AG20443 (cell line): ENCODE results near the gene RAI14.
"Not testable (repeated sequence)": the region's sequence is repeated elsewhere in the genome, so short reads cannot be mapped to it uniquely, and the experiment has no call there.

Experiments used
- DNase-seq: peaks from one replicate; pipeline ENCODE4 v3.0.0; 2012; ENCODE audit warnings: low spot score, mixed read lengths

Gene RAI14

GRCh38 chr5:34731435-34732232 lies 75.5 kb downstream of the RAI14 start:
- DNase-seq = no peak

GRCh38 chr5:34734326-34734725 lies 78.2 kb downstream of the RAI14 start:
- DNase-seq = no peak

GRCh38 chr5:34735491-34736426 lies 79.6 kb downstream of the RAI14 start:
- DNase-seq = peak; percentile 27

GRCh38 chr5:34736445-34737115 lies 80.5 kb downstream of the RAI14 start:
- no peak for DNase-seq

- no peak for DNase-seq
Measured at GRCh38 chr5:34737731-34738130, 81.6 kb downstream of the RAI14 start.

GRCh38 chr5:34738381-34738780 lies 82.3 kb downstream of the RAI14 start:
- no peak for DNase-seq

- no peak for DNase-seq
Measured at GRCh38 chr5:34740389-34740806, 84.3 kb downstream of the RAI14 start.

- no peak for DNase-seq
Measured at GRCh38 chr5:34742061-34742460, 85.9 kb downstream of the RAI14 start.

GRCh38 chr5:34743878-34744277 lies 87.8 kb downstream of the RAI14 start:
- peak; percentile 67 for DNase-seq

- no peak for DNase-seq
Measured at GRCh38 chr5:34748431-34748830, 92.3 kb downstream of the RAI14 start.

- no peak for DNase-seq
Measured at GRCh38 chr5:34749431-34749873, 93.3 kb downstream of the RAI14 start.

- no peak for DNase-seq
Measured at GRCh38 chr5:34750206-34750605, 94.1 kb downstream of the RAI14 start.

- no peak for DNase-seq
Measured at GRCh38 chr5:34751807-34752736, 95.9 kb downstream of the RAI14 start.

- not testable (repeated sequence) for DNase-seq
Measured at GRCh38 chr5:34753236-34753635, 97.1 kb downstream of the RAI14 start.

- DNase-seq = no peak
Measured at GRCh38 chr5:34755926-34756325, 99.8 kb downstream of the RAI14 start.

- no peak for DNase-seq
Measured at GRCh38 chr5:34756781-34757624, 100.9 kb downstream of the RAI14 start.

GRCh38 chr5:34758514-34758913 lies 102.4 kb downstream of the RAI14 start:
- DNase-seq = no peak

GRCh38 chr5:34759213-34759612 lies 103.1 kb downstream of the RAI14 start:
- DNase-seq = not testable (repeated sequence)

GRCh38 chr5:34765662-34766061 lies 109.5 kb downstream of the RAI14 start:
- no peak for DNase-seq

- DNase-seq = no peak
Measured at GRCh38 chr5:34767180-34767579, 111.1 kb downstream of the RAI14 start.
